ENCODE data around the gene FCRL3. TPM values are rescaled to one million over a fixed set of nuclear protein-coding genes. Genes with fewer than 3 reads are reported as not detected.

The FCRL3 gene
- total RNA-seq, 1 experiment from 2014 or later = not detected

DNA sequence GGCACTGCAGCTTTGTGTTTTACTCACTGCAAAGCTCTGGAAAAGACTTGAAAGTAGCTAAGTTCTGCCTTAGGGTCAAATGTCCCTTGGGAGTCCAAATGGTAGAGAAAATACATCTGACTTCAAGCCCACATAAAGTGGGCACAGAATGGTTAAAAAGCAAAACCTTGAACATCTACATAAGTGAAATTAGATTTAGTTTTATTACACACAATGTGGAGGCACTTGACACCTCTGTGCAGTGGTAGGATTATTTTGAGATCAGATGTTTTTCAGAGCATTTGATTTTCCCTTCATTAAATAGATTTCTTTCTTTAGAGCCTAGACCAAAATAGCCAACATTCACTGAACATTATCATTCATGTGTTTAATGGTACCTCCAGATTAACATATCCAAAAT lies 11.2 kb upstream of the FCRL3 start (continued):
- TF ChIP-seq, protein P1, sequence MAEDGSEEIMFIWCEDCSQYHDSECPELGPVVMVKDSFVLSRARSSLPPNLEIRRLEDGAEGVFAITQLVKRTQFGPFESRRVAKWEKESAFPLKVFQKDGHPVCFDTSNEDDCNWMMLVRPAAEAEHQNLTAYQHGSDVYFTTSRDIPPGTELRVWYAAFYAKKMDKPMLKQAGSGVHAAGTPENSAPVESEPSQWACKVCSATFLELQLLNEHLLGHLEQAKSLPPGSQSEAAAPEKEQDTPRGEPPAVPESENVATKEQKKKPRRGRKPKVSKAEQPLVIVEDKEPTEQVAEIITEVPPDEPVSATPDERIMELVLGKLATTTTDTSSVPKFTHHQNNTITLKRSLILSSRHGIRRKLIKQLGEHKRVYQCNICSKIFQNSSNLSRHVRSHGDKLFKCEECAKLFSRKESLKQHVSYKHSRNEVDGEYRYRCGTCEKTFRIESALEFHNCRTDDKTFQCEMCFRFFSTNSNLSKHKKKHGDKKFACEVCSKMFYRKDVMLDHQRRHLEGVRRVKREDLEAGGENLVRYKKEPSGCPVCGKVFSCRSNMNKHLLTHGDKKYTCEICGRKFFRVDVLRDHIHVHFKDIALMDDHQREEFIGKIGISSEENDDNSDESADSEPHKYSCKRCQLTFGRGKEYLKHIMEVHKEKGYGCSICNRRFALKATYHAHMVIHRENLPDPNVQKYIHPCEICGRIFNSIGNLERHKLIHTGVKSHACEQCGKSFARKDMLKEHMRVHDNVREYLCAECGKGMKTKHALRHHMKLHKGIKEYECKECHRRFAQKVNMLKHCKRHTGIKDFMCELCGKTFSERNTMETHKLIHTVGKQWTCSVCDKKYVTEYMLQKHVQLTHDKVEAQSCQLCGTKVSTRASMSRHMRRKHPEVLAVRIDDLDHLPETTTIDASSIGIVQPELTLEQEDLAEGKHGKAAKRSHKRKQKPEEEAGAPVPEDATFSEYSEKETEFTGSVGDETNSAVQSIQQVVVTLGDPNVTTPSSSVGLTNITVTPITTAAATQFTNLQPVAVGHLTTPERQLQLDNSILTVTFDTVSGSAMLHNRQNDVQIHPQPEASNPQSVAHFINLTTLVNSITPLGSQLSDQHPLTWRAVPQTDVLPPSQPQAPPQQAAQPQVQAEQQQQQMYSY (CRISPR knock-in tag; IDR thresholded peaks at IDR 0.05) = no peak
- TF ChIP-seq, protein P2, sequence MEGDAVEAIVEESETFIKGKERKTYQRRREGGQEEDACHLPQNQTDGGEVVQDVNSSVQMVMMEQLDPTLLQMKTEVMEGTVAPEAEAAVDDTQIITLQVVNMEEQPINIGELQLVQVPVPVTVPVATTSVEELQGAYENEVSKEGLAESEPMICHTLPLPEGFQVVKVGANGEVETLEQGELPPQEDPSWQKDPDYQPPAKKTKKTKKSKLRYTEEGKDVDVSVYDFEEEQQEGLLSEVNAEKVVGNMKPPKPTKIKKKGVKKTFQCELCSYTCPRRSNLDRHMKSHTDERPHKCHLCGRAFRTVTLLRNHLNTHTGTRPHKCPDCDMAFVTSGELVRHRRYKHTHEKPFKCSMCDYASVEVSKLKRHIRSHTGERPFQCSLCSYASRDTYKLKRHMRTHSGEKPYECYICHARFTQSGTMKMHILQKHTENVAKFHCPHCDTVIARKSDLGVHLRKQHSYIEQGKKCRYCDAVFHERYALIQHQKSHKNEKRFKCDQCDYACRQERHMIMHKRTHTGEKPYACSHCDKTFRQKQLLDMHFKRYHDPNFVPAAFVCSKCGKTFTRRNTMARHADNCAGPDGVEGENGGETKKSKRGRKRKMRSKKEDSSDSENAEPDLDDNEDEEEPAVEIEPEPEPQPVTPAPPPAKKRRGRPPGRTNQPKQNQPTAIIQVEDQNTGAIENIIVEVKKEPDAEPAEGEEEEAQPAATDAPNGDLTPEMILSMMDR (IDR thresholded peaks at IDR 0.05) = no peak
- TF ChIP-seq, protein P3, sequence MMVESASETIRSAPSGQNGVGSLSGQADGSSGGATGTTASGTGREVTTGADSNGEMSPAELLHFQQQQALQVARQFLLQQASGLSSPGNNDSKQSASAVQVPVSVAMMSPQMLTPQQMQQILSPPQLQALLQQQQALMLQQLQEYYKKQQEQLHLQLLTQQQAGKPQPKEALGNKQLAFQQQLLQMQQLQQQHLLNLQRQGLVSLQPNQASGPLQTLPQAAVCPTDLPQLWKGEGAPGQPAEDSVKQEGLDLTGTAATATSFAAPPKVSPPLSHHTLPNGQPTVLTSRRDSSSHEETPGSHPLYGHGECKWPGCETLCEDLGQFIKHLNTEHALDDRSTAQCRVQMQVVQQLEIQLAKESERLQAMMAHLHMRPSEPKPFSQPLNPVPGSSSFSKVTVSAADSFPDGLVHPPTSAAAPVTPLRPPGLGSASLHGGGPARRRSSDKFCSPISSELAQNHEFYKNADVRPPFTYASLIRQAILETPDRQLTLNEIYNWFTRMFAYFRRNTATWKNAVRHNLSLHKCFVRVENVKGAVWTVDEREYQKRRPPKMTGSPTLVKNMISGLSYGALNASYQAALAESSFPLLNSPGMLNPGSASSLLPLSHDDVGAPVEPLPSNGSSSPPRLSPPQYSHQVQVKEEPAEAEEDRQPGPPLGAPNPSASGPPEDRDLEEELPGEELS (CRISPR knock-in tag; IDR thresholded peaks at IDR 0.05) = no peak
- no peak for TF ChIP-seq SMAD4 (CRISPR knock-in tag; IDR thresholded peaks at IDR 0.05)
- TF ChIP-seq, protein P4, sequence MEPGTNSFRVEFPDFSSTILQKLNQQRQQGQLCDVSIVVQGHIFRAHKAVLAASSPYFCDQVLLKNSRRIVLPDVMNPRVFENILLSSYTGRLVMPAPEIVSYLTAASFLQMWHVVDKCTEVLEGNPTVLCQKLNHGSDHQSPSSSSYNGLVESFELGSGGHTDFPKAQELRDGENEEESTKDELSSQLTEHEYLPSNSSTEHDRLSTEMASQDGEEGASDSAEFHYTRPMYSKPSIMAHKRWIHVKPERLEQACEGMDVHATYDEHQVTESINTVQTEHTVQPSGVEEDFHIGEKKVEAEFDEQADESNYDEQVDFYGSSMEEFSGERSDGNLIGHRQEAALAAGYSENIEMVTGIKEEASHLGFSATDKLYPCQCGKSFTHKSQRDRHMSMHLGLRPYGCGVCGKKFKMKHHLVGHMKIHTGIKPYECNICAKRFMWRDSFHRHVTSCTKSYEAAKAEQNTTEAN (CRISPR knock-in tag; IDR thresholded peaks at IDR 0.05) = no peak
- TF ChIP-seq, protein P5, sequence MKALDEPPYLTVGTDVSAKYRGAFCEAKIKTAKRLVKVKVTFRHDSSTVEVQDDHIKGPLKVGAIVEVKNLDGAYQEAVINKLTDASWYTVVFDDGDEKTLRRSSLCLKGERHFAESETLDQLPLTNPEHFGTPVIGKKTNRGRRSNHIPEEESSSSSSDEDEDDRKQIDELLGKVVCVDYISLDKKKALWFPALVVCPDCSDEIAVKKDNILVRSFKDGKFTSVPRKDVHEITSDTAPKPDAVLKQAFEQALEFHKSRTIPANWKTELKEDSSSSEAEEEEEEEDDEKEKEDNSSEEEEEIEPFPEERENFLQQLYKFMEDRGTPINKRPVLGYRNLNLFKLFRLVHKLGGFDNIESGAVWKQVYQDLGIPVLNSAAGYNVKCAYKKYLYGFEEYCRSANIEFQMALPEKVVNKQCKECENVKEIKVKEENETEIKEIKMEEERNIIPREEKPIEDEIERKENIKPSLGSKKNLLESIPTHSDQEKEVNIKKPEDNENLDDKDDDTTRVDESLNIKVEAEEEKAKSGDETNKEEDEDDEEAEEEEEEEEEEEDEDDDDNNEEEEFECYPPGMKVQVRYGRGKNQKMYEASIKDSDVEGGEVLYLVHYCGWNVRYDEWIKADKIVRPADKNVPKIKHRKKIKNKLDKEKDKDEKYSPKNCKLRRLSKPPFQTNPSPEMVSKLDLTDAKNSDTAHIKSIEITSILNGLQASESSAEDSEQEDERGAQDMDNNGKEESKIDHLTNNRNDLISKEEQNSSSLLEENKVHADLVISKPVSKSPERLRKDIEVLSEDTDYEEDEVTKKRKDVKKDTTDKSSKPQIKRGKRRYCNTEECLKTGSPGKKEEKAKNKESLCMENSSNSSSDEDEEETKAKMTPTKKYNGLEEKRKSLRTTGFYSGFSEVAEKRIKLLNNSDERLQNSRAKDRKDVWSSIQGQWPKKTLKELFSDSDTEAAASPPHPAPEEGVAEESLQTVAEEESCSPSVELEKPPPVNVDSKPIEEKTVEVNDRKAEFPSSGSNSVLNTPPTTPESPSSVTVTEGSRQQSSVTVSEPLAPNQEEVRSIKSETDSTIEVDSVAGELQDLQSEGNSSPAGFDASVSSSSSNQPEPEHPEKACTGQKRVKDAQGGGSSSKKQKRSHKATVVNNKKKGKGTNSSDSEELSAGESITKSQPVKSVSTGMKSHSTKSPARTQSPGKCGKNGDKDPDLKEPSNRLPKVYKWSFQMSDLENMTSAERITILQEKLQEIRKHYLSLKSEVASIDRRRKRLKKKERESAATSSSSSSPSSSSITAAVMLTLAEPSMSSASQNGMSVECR (CRISPR knock-in tag; IDR thresholded peaks at IDR 0.05; ENCODE audit: borderline replicate concordance) = no peak

DNA sequence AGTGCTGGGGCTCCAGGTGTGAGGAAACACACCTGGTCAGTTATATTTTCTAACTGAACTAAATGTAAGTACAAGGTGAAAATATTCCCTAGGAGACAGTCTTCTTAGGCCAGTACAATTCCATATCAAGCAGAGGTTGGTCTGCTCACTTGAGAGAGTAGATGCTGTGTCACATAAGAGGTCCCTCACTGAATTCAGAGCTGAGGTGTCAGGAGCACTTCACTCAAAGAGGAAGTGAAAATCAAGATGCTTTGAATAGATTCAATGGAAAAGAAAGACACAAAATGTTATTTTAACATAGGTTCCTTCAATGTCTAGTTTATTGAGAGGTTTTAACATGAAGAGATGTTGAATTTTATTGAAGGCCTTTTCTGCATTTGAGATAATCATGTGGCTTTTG lies 4.3 kb upstream of the FCRL3 start:
- TF ChIP-seq, protein P6, sequence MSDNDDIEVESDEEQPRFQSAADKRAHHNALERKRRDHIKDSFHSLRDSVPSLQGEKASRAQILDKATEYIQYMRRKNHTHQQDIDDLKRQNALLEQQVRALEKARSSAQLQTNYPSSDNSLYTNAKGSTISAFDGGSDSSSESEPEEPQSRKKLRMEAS (CRISPR knock-in tag; IDR thresholded peaks at IDR 0.05) = no peak
- TF ChIP-seq, protein P4 (CRISPR knock-in tag; IDR thresholded peaks at IDR 0.05) = no peak
- TF ChIP-seq SOX15 (CRISPR knock-in tag; IDR thresholded peaks at IDR 0.05) (no peak), JAZF1 (CRISPR knock-in tag; IDR thresholded peaks at IDR 0.05) (no peak), ZNF263 (CRISPR knock-in tag; IDR thresholded peaks at IDR 0.05; ENCODE audit: low read depth) (no peak)
- TF ChIP-seq, protein P7, sequence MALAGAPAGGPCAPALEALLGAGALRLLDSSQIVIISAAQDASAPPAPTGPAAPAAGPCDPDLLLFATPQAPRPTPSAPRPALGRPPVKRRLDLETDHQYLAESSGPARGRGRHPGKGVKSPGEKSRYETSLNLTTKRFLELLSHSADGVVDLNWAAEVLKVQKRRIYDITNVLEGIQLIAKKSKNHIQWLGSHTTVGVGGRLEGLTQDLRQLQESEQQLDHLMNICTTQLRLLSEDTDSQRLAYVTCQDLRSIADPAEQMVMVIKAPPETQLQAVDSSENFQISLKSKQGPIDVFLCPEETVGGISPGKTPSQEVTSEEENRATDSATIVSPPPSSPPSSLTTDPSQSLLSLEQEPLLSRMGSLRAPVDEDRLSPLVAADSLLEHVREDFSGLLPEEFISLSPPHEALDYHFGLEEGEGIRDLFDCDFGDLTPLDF (CRISPR knock-in tag; IDR thresholded peaks at IDR 0.05) = no peak
- TF ChIP-seq, protein P8, sequence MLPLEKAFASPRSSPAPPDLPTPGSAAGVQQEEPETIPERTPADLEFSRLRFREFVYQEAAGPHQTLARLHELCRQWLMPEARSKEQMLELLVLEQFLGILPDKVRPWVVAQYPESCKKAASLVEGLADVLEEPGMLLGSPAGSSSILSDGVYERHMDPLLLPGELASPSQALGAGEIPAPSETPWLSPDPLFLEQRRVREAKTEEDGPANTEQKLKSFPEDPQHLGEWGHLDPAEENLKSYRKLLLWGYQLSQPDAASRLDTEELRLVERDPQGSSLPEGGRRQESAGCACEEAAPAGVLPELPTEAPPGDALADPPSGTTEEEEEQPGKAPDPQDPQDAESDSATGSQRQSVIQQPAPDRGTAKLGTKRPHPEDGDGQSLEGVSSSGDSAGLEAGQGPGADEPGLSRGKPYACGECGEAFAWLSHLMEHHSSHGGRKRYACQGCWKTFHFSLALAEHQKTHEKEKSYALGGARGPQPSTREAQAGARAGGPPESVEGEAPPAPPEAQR (CRISPR knock-in tag; IDR thresholded peaks at IDR 0.05) = no peak
- Mint-ChIP-seq H3K4me3 (no peak overlapping the region), H3K27me3 (ENCODE audit: low read depth) (no peaks in the 10 kb centered on the region; the same call in none of the 2 replicates), H3K9me3 (peaks cover 7% of the 10 kb centered on the region; the same call in 1 of the 2 replicates), H3K4me1 (no peaks in the 10 kb centered on the region), H3K27ac (no peak overlapping the region), H3K36me3 (no peaks in the 10 kb centered on the region)
- DNase-seq (ENCODE audit: low spot score) (no peak), ATAC-seq (no peak)
- ChIA-PET POLR2A (no interaction called here), CTCF (no interaction called here)

Measured in WTC11 (cell line).